ENCODE results near the gene RPL34.

DNA sequence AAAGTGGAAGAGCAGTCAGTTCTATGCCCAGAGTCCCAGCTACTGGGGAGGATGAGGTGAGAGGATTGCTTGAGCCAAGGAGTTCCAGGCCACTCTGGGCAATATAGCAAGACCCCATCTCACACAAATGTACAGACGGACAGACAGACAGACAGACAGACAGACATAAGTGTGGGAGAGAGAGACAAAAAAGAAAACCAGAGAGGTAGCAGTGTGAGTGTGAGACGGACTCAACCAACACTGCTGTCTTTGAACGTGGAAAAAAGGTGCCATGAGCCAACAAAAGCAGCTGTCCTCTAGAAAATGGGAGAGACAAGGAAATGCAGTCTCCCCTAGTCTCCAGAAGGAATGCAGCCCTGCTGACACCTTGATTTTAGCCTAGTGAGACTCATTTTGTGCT, 18.2 kb upstream of the RPL34 start:
- no peak for TF ChIP-seq EZH2phosphoT487 (IDR thresholded peaks at IDR 0.05; ENCODE audit: insufficient read depth, low read depth)
- TF ChIP-seq EZH2 (IDR thresholded peaks at IDR 0.05; ENCODE audit: insufficient read depth, poor library complexity, severe bottlenecking), result no peak
